Measurements from ENCODE around the gene BCL2L11. TPM values are rescaled to one million over a fixed set of nuclear protein-coding genes. Genes with fewer than 3 reads are reported as not detected.
"Not testable (repeated sequence)": the region's sequence is repeated elsewhere in the genome, so short reads cannot be mapped to it uniquely, and the experiment has no call there.

BCL2L11 gene
- 10 to 100 TPM in 3 of 4 donors, 1 to 10 TPM in 1; 8.5 to 33.4 (median 10.5) TPM for polyA plus RNA-seq
- long read RNA-seq, donor 1 = 0 reads
- long read RNA-seq, donor 2 = 0 reads
- long read RNA-seq, donor 3, partial matches to known transcripts = 0 of 1 reads
- long read RNA-seq, donor 3, other reads (novel, unspliced or antisense) = 0 of 1 reads
- long read RNA-seq, donor 4 = 0 reads
- long read RNA-seq, donor 5, partial matches to known transcripts = 0 of 1 reads
- long read RNA-seq, donor 5, other reads (novel, unspliced or antisense) = 0 of 1 reads
- long read RNA-seq, donor 6, full-length matches to known transcripts = 3 of 3 reads
- long read RNA-seq, donor 6, partial matches to known transcripts = 0 of 3 reads
- long read RNA-seq, donor 6, other reads (novel, unspliced or antisense) = 0 of 3 reads
- long read RNA-seq, donor 7 = 0 reads
- long read RNA-seq, donor 8 = 0 reads
- long read RNA-seq, donor 9 = 0 reads
- long read RNA-seq, donor 10, full-length matches to known transcripts = 7 of 7 reads
- long read RNA-seq, donor 10, partial matches to known transcripts = 0 of 7 reads
- long read RNA-seq, donor 10, other reads (novel, unspliced or antisense) = 0 of 7 reads

DNA sequence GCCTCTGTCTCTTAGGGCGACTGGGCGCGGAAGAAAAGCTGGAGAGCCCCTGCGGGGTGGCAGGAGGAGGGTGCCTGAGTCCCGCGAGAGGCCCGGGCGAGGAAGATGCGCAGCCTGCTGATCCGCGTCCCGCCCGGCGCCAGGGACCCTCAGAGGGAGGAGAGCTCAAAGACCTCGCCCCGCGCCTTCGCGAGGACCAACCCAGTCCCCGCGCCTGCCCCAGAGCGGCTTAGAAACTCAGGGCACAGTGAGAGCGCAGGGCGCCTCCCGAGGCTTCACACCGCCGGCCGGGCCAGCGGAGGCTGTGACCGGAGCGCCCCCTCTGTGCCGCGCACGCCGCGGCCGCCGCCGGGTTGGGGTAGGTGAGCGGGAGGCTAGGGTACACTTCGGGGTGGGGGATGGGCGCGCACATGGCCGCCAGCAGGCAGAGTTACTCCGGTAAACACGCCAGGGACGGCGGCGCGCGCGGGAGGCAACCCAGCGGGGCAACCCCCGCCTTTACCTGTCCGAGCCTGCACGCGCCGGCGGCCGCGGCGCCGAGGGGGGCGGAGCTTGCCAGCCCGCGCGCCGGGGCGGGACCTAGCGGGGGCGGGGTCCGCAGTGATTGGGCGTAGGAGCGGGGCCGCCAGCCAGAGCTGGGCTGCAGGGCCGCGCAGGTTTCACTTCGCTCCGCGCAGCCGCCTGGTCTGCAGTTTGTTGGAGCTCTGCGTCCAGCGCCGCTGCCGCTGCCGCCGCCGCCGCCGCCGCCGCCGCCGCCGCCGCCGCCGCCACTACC, at the start of gene BCL2L11:
Gene BCL2L11, plus strand, starts transcription at position 662 of the 775 bp plus-strand sequence. CDS start 2,832 bp downstream, outside the sequence.
- H3K9me3 ChIP-seq (ENCODE audit: control insufficient read depth in 2 of 2, insufficient read depth in 1 of 2, low read depth in 1 of 2, low read length in 1 of 2) = no peaks in the 10 kb centered on the region
- H3K36me3 ChIP-seq (ENCODE audit: control insufficient read depth in 3 of 3, insufficient read depth in 2 of 3, low read depth in 1 of 3, low read length in 3 of 3) = peaks cover 3 to 11% (median 6%) of the 10 kb centered on the region in 3 donors
- 0 to 1% (median 1%) methylated on average over 46 to 98 of the region's 98 CpGs for WGBS, 3 donors
- peaks cover 0 to 52% (median 4%) of the 10 kb centered on the region in 3 donors for H3K4me1 ChIP-seq (ENCODE audit: control insufficient read depth in 3 of 3, insufficient read depth in 2 of 3, low read depth in 1 of 3, low read length in 2 of 3)
- peak within 1 kb of the TSS; percentile 81 to 97 (median 81) for H3K4me3 ChIP-seq (ENCODE audit: low read depth in 1 of 3, low read length in 3 of 3)
- no peak for FAIRE-seq
- H3K27ac ChIP-seq (ENCODE audit: low read depth in 1 of 3, low read length in 2 of 3) = peak within 1 kb of the TSS; percentile 92 to 95 (median 93)
- peaks cover 0 to 40% (median 10%) of the 10 kb centered on the region in 3 donors for H3K27me3 ChIP-seq (ENCODE audit: control insufficient read depth in 3 of 3, insufficient read depth in 3 of 3, low read length in 3 of 3)
- DNase-seq = peak; percentile 92 to 97

GRCh38 chr2:111071600-111072171, 49.0 kb upstream of the BCL2L11 start:
- no peak for DNase-seq
- WGBS, 3 donors = 46 to 71% (median 63%) methylated on average over 5 of the region's 5 CpGs
- Histone ChIP-seq H3K9me3 (ENCODE audit: control insufficient read depth in 2 of 2, insufficient read depth in 1 of 2, low read depth in 1 of 2, low read length in 1 of 2) (peaks cover 0 to 6% of the 10 kb centered on the region in 2 donors), H3K27ac (ENCODE audit: low read depth in 1 of 3, low read length in 2 of 3) (peak overlapping the region in 1 of 3 donors; percentile 18), H3K36me3 (ENCODE audit: control insufficient read depth in 3 of 3, insufficient read depth in 2 of 3, low read depth in 1 of 3, low read length in 3 of 3) (no peaks in the 10 kb centered on the region), H3K4me1 (ENCODE audit: control insufficient read depth in 3 of 3, insufficient read depth in 2 of 3, low read depth in 1 of 3, low read length in 2 of 3) (no peaks in the 10 kb centered on the region), H3K4me3 (ENCODE audit: low read depth in 1 of 3, low read length in 3 of 3) (no peak overlapping the region), H3K27me3 (ENCODE audit: control insufficient read depth in 3 of 3, insufficient read depth in 3 of 3, low read length in 3 of 3) (no peaks in the 10 kb centered on the region)
- FAIRE-seq = no peak

DNA sequence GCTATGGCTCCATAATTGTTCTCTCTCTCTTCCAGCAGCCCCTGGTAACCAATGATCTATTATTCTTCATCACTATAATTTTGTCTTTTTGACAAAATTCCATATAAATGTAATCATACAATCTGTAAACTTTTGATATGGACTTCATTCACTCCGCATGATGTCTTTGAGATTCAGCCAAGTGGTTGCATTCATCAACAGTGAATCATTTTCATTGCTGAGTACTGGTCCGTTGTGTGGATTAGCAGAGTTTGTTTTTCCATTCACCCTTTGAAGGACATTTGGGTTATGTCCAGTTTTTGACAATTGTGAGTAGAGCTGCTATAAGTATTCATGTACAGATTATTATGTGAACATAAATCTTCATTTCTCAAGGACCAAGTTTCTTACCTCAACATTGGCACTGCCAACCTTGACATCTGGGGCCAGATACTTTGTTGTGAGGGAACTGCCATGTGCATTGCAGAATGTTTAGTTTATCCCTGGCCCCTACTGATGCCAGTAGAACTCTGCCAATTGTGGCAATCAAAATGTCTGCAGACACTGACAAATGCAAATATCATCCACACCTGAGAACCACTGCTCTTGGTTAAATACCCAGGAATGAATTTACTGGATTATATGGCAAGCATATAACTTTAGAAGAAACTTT, 48.4 kb upstream of the BCL2L11 start:
- Histone ChIP-seq H3K27ac (ENCODE audit: low read depth in 1 of 3, low read length in 2 of 3) (no peak overlapping the region), H3K36me3 (ENCODE audit: control insufficient read depth in 3 of 3, insufficient read depth in 2 of 3, low read depth in 1 of 3, low read length in 3 of 3) (no peaks in the 10 kb centered on the region), H3K9me3 (ENCODE audit: control insufficient read depth in 2 of 2, insufficient read depth in 1 of 2, low read depth in 1 of 2, low read length in 1 of 2) (peaks cover 0 to 6% of the 10 kb centered on the region in 2 donors), H3K4me1 (ENCODE audit: control insufficient read depth in 3 of 3, insufficient read depth in 2 of 3, low read depth in 1 of 3, low read length in 2 of 3) (no peaks in the 10 kb centered on the region), H3K4me3 (ENCODE audit: low read depth in 1 of 3, low read length in 3 of 3) (no peak overlapping the region), H3K27me3 (ENCODE audit: control insufficient read depth in 3 of 3, insufficient read depth in 3 of 3, low read length in 3 of 3) (no peaks in the 10 kb centered on the region)
- WGBS, 3 donors = 38 to 51% (median 42%) methylated on average over 2 of the region's 2 CpGs
- DNase-seq = no peak
- FAIRE-seq = no peak

DNA sequence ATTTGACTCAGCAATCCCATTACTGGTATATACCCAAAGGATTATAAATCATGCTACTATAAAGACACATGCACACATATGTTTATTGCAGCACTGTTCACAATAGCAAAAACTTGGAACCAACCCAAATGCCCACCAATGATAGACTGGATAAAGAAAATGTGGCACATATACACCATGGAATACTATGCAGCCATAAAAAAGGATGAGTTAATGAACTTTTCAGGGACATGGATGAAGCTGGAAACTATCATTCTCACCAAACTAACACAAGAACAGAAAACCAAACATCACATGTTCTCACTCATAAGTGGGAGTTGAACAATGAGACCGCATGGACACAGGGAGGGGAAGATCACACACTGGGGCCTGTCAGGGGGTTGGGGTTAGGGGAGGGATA, 38.1 kb upstream of the BCL2L11 start:
- H3K27ac ChIP-seq (ENCODE audit: low read depth in 1 of 3, low read length in 2 of 3); H3K4me3 ChIP-seq (ENCODE audit: low read depth in 1 of 3, low read length in 3 of 3); H3K36me3 ChIP-seq (ENCODE audit: control insufficient read depth in 3 of 3, insufficient read depth in 2 of 3, low read depth in 1 of 3, low read length in 3 of 3); H3K27me3 ChIP-seq (ENCODE audit: control insufficient read depth in 3 of 3, insufficient read depth in 3 of 3, low read length in 3 of 3); H3K9me3 ChIP-seq (ENCODE audit: control insufficient read depth in 2 of 2, insufficient read depth in 1 of 2, low read depth in 1 of 2, low read length in 1 of 2); DNase-seq; FAIRE-seq; H3K4me1 ChIP-seq (ENCODE audit: control insufficient read depth in 3 of 3, insufficient read depth in 2 of 3, low read depth in 1 of 3, low read length in 2 of 3): not testable (repeated sequence)
- WGBS, 3 donors = 0% methylated on average over 1 of the region's 1 CpG

- Histone ChIP-seq H3K4me3 (ENCODE audit: low read depth in 1 of 3, low read length in 3 of 3) (no peak overlapping the region), H3K27me3 (ENCODE audit: control insufficient read depth in 3 of 3, insufficient read depth in 3 of 3, low read length in 3 of 3) (no peaks in the 10 kb centered on the region), H3K27ac (ENCODE audit: low read depth in 1 of 3, low read length in 2 of 3) (no peak overlapping the region), H3K9me3 (ENCODE audit: control insufficient read depth in 2 of 2, insufficient read depth in 1 of 2, low read depth in 1 of 2, low read length in 1 of 2) (no peaks in the 10 kb centered on the region), H3K36me3 (ENCODE audit: control insufficient read depth in 3 of 3, insufficient read depth in 2 of 3, low read depth in 1 of 3, low read length in 3 of 3) (no peaks in the 10 kb centered on the region), H3K4me1 (ENCODE audit: control insufficient read depth in 3 of 3, insufficient read depth in 2 of 3, low read depth in 1 of 3, low read length in 2 of 3) (no peaks in the 10 kb centered on the region)
- WGBS, 3 donors = 72 to 91% (median 78%) methylated on average over 3 of the region's 3 CpGs
- FAIRE-seq (no peak), DNase-seq (no peak)
These were observed 28.9 kb upstream of the BCL2L11 start for GRCh38 chr2:111091811-111092211.

DNA sequence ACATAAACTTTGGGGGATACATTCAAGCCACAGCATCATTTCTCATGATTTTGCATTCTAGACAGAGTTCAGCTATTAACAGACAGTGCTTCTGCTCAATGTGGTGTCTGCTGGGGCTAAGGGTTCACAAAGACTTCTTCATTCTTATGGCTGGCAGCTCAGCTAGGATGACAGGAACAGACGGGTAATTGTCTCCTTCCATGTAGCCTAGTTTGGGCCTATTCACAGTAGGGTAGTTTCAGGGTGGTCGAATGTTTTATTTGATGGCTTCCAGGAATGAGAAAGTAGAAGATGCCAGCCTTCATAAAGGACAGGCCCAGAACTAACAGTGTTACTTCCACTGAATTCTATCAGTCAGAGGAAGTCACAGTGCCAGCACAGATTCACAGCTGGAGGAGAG, 26.0 kb upstream of the BCL2L11 start:
- Histone ChIP-seq H3K36me3 (ENCODE audit: control insufficient read depth in 3 of 3, insufficient read depth in 2 of 3, low read depth in 1 of 3, low read length in 3 of 3) (no peaks in the 10 kb centered on the region), H3K9me3 (ENCODE audit: control insufficient read depth in 2 of 2, insufficient read depth in 1 of 2, low read depth in 1 of 2, low read length in 1 of 2) (no peaks in the 10 kb centered on the region), H3K4me1 (ENCODE audit: control insufficient read depth in 3 of 3, insufficient read depth in 2 of 3, low read depth in 1 of 3, low read length in 2 of 3) (no peaks in the 10 kb centered on the region), H3K27me3 (ENCODE audit: control insufficient read depth in 3 of 3, insufficient read depth in 3 of 3, low read length in 3 of 3) (no peaks in the 10 kb centered on the region), H3K27ac (ENCODE audit: low read depth in 1 of 3, low read length in 2 of 3) (no peak overlapping the region), H3K4me3 (ENCODE audit: low read depth in 1 of 3, low read length in 3 of 3) (no peak overlapping the region)
- DNase-seq (no peak), FAIRE-seq (no peak)
- WGBS, 3 donors = 86 to 96% (median 95%) methylated on average over 2 of the region's 2 CpGs

DNA sequence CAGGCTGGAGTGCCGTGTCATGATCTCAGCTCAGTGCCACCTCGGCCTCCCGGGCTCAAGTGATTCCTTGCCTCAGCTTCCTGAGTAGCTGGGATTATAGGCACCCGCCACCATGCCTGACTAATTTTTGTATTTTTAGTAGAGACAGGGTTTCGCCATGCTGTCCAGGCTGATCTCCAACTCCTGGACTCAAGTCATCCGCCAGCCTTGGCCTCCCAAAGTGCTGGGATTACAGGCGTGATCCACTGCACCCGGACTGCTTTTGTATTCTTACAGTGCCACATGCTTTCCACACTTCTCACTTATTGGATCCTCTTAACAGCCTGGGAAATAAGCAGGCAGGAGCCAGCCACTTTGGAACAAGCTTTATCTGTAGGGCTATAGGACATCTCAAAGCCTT, 25.3 kb upstream of the BCL2L11 start:
- H3K4me3 ChIP-seq (ENCODE audit: low read depth in 1 of 3, low read length in 3 of 3) = no peak overlapping the region
- no peaks in the 10 kb centered on the region for H3K4me1 ChIP-seq (ENCODE audit: control insufficient read depth in 3 of 3, insufficient read depth in 2 of 3, low read depth in 1 of 3, low read length in 2 of 3)
- no peak overlapping the region for H3K27ac ChIP-seq (ENCODE audit: low read depth in 1 of 3, low read length in 2 of 3)
- H3K9me3 ChIP-seq (ENCODE audit: control insufficient read depth in 2 of 2, insufficient read depth in 1 of 2, low read depth in 1 of 2, low read length in 1 of 2) = no peaks in the 10 kb centered on the region
- FAIRE-seq (no peak), DNase-seq (no peak)
- 94 to 97% (median 96%) methylated on average over 8 of the region's 8 CpGs for WGBS, 3 donors
- H3K36me3 ChIP-seq (ENCODE audit: control insufficient read depth in 3 of 3, insufficient read depth in 2 of 3, low read depth in 1 of 3, low read length in 3 of 3) = no peaks in the 10 kb centered on the region
- no peaks in the 10 kb centered on the region for H3K27me3 ChIP-seq (ENCODE audit: control insufficient read depth in 3 of 3, insufficient read depth in 3 of 3, low read length in 3 of 3)

DNA sequence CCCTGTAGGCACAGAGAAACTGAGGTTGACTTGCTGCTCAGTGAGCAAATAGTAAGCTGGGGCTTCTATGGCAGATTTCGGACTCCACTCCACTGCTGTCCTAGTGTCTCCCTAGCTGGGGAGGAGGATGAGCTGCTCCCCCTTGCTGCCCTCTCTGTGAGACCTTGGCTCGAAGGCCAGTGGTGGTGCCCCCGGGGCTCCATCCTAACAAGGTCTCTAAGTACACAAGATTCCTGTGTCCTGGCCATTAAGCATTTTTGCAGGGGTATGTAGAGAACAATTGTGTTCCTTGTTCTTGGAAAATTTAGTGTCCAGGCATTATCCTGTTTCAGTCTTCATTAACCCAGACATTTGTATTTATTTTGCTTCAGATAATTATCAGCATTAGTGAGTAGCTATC, 21.3 kb upstream of the BCL2L11 start:
- no peaks in the 10 kb centered on the region for H3K4me1 ChIP-seq (ENCODE audit: control insufficient read depth in 3 of 3, insufficient read depth in 2 of 3, low read depth in 1 of 3, low read length in 2 of 3)
- no peaks in the 10 kb centered on the region for H3K27me3 ChIP-seq (ENCODE audit: control insufficient read depth in 3 of 3, insufficient read depth in 3 of 3, low read length in 3 of 3)
- no peak overlapping the region for H3K27ac ChIP-seq (ENCODE audit: low read depth in 1 of 3, low read length in 2 of 3)
- DNase-seq (no peak), FAIRE-seq (no peak)
- H3K9me3 ChIP-seq (ENCODE audit: control insufficient read depth in 2 of 2, insufficient read depth in 1 of 2, low read depth in 1 of 2, low read length in 1 of 2) = no peaks in the 10 kb centered on the region
- no peaks in the 10 kb centered on the region for H3K36me3 ChIP-seq (ENCODE audit: control insufficient read depth in 3 of 3, insufficient read depth in 2 of 3, low read depth in 1 of 3, low read length in 3 of 3)
- H3K4me3 ChIP-seq (ENCODE audit: low read depth in 1 of 3, low read length in 3 of 3) = no peak overlapping the region
- 82 to 91% (median 89%) methylated on average over 3 of the region's 3 CpGs for WGBS, 3 donors

All from small intestine (tissue), 16 donors.